ENCODE results near the gene MYH9.
A peak's percentile ranks its signal among the peaks of the same experiment; 100 is the strongest.
"Not testable (repeated sequence)": the region's sequence is repeated elsewhere in the genome, so short reads cannot be mapped to it uniquely, and the experiment has no call there.

The MYH9 gene

GRCh38 chr22:36262307-36262706 is 125.5 kb downstream of the MYH9 start:
- DNase-seq = not testable (repeated sequence)

- not testable (repeated sequence) for DNase-seq
These were observed 126.1 kb downstream of the MYH9 start for GRCh38 chr22:36261675-36262074.

- no peak for DNase-seq
These were observed 128.0 kb downstream of the MYH9 start for GRCh38 chr22:36259615-36260300.

GRCh38 chr22:36258701-36259614 is 128.8 kb downstream of the MYH9 start:
- peak; percentile 42 for DNase-seq

GRCh38 chr22:36257948-36258670 is 129.7 kb downstream of the MYH9 start:
- DNase-seq = no peak

GRCh38 chr22:36257308-36257707 is 130.5 kb downstream of the MYH9 start:
- DNase-seq = no peak

GRCh38 chr22:36256478-36256877 is 131.3 kb downstream of the MYH9 start:
- DNase-seq = no peak

GRCh38 chr22:36255572-36255971 is 132.2 kb downstream of the MYH9 start:
- DNase-seq = not testable (repeated sequence)

GRCh38 chr22:36253523-36254490 is 134.0 kb downstream of the MYH9 start:
- no peak for DNase-seq

GRCh38 chr22:36252754-36253522 is 134.8 kb downstream of the MYH9 start, which contains the start of gene APOL1:
TSS of gene APOL1 (plus strand) at chr22:36253133. CDS start at chr22:36254956, 1,823 bp downstream.
- DNase-seq = peak; percentile 41

- DNase-seq = not testable (repeated sequence)
These were observed 135.7 kb downstream of the MYH9 start for GRCh38 chr22:36251979-36252608.

GRCh38 chr22:36250292-36250960 is 137.3 kb downstream of the MYH9 start:
- DNase-seq = not testable (repeated sequence)

GRCh38 chr22:36249160-36249559 is 138.6 kb downstream of the MYH9 start:
- DNase-seq = no peak

GRCh38 chr22:36247955-36248354 is 139.8 kb downstream of the MYH9 start:
- no peak for DNase-seq

GRCh38 chr22:36246718-36247117 is 141.0 kb downstream of the MYH9 start:
- no peak for DNase-seq

- DNase-seq = no peak
These were observed 141.9 kb downstream of the MYH9 start for GRCh38 chr22:36245805-36246356.

GRCh38 chr22:36244522-36245391 is 143.0 kb downstream of the MYH9 start:
- DNase-seq = no peak

GRCh38 chr22:36243986-36244385 is 143.8 kb downstream of the MYH9 start:
- DNase-seq = no peak
